NCI-H128 (cell line): ENCODE data around the gene NPDC1.

Source experiments
- DNase-seq: peaks from one replicate; lab custom pipeline; 2025; ENCODE audit not compliant: unreplicated experiment; lab: John Stamatoyannopoulos, UW

Gene NPDC1

DNA sequence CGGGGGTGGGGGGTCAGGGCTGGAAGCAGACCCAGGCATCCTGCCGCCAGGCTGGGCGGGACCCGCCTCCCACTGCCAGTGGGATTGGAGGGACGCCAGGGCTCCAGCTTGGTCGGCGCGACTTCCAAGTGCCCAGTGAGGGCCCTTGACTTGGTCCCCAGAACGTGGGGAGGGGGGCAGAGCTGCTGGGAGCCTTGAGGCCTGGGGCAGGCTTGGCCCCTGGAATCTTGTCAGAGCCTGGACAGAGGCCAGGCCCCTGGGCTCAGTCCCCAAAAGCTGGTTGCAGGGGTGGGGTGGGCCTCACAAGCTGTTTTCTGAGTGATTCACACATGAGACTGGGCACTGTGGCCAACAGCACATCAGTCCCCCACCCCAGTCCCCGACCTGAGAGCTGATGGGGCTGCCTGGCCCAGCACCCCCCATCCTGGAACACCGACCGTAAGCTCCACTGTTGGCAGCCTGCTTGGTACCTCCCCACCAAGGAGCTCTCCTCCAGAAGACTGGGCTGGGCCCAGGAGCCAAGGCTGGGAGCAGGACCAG lies 50.1 kb downstream of the NPDC1 start:
- DNase-seq: no peak

DNA sequence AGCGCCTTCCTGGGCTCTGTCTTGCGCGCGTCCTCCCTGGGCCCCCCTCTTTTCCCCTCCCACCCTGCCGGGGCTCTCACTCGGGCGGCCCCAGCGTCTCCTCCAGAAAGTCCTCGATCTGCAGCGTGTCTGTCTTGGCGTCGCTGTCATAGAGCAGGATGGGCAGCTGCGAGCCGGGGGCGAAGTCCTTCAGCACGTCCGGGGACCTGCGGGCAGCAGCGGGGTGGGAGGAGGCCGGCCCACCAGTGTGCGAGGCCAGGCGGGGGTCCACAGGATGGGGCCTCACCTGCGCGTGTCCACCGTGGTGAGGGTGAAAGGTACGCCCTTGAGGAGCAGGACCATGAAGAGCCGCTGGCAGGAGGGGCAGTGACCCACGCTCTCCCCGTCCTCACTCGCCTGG lies 50.6 kb downstream of the NPDC1 start:
- no peak for DNase-seq

DNA sequence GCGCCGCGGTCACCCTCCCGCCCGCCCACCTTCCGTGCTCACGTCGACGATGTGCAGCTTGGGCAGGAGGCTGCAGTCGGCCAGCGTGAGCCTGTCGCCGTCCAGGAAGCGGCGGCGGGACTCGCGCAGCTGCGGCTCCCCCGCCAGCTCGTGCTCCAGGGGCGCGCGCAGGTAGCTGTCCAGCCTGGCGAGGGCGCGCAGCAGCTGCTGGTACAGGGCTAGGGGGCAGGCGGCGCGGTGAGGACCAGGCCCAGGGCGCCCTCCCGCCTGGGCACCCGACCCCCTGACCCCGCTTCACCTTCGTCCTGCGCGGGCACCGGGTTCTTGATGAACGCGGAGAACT lies 51.1 kb downstream of the NPDC1 start:
- DNase-seq: no peak

DNA sequence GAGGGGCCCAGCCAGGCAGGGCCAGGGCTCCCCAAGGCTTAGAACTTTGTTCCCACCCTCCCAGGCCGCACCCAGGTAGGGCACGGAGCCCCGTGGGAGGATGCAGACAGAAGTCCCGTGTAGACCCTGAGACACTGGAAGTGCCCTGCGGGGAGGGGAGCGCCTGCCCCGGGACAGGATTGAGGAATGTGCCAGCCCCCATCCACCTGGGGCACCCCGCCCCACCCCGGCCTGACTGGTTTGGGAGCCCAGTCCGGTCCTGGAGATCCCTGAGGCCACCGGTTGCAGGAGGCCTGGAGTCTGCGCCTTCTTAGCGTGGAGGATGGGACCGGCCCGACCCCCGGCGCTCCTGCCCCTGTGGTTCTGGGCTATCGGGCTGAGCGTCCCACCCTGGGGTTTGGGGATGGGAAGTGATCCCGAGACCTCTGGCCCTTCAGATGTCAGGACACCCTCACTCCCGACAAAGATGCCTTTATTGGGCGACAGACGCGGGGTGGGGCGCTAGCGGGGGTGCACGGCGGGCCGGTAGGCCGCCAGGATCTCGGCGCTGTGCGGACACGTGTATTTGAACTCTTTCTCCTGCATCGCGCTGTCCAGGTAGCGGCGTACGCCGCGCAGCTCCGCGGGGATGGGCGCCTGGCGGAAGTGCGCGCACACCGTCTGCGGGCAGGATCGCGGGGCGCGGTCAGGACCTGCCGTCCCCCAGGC lies 51.6 kb downstream of the NPDC1 start:
- no peak for DNase-seq

DNA sequence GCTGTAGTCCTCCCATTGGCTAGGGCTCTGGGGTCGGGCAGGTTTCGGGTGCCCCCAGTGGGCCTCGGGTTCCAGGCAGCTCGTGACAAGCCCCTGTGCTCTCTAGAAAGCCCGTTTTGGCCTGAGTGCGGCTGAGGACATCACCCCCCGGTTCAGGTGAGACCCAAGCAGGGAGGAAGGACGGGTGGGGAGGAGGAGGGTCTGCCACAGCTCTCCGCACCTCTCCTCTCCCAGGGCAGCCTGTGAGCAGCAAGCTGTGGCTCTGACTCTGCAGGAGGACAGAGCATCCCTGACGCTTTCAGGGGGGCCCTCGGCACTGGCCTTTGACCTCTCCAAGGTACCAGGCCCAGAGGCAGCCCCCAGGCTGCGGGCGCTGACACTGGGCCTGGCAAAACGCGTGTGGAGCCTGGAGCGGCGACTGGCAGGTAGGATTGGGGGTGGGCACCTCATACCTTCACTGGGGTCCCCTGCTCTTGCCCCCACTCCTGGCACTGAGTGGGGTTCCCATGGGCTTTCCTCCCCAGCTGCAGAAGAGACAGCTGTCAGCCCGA lies 53.1 kb downstream of the NPDC1 start:
- no peak for DNase-seq

DNA sequence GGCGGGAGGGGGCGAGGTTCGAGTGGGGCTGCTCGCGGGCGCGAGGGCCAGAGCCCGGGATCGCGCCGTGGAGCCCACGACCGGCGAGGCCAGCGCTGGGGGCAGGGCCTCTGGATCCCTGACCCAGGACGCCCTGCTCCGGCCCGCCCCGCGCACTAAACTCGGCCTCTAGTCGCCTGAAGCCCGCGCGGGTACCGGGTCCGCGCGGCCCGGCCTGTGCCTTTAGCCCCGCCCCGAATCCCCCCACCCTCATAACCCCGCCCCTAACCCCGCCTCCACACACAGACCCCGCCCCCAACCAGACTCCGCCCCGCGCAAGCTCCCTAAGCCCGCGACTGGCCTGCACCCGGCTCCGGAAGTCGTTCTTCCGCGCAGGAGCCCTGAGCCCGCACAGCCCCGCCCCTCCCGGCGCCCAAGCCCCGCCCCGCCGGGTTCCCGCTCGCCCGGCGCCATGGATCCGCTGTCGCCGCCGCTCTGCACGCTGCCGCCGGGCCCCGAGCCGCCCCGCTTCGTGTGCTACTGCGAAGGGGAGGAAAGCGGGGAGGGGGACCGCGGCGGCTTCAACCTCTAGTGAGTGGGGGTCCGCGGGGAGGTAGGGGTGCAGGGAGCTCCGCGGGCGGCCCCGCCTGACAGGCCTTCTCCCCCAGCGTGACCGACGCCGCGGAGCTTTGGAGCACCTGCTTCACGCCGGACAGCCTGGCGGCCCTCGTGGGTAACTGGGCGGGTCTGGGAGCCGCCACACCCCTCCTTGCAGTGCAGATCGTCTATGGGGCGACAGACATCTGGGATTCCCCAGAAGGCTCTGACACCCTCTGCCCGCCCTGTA lies 53.8 kb downstream of the NPDC1 start, which contains the start of gene PAXX:
TSS of gene PAXX (plus strand) at position 430 of the 826 bp plus-strand sequence. CDS start at position 452, 22 bp downstream.
- DNase-seq: peak; percentile 80

DNA sequence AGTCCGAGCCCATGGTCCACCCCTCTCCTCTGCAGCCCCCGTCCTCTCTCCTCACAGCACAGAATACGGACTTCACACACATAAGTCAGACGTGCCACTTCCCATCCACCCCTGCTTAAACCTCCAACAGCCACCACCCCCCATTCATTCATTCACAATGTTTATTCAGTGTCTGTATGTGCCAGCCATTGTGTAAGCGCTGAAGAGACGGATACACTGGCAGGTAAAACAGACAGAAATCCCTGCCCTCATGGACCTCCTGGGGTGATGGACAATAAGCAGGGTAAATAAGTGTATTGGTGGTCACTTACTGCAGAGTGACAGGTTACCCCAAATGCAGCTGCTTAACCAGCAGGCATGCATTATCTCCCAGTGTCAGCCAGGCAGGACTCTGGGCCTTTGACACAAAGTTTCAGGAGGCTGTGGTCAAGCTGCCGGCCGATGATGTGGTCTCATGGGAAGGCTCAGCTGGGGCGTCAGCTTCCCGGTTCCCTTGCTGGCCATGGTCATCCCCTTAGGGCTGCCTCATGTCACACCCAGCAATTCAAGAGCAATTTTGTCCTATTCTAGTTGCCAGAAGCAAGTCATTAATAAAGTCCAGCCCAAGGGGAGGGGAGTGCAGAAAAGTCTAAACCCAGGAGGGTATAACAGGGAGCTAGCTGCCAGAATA lies 55.6 kb downstream of the NPDC1 start:
- no peak for DNase-seq
